Stimulated activated naive CD8-positive, alpha-beta T cell treated with anti-CD3 and anti-CD28 coated beads, Interleukin-15, Interleukin-2, amounts not matched to agents 100 ng/mL and 50 ng/mL, for 24 hours (primary cell): ENCODE results near the gene WFDC10B.
"Not testable (repeated sequence)": the region's sequence is repeated elsewhere in the genome, so short reads cannot be mapped to it uniquely, and the experiment has no call there.

Source experiments
- H3K27ac Mint-ChIP-seq: one replicate; pipeline ENCODE4 v1.8.0; 2021; ENCODE audit warnings: mild to moderate bottlenecking, mixed read lengths
- H3K27me3 Mint-ChIP-seq: one replicate; pipeline ENCODE4 v1.8.0; 2021; ENCODE audit warnings: mixed read lengths
- H3K36me3 Mint-ChIP-seq: one replicate; pipeline ENCODE4 v1.8.0; 2021; ENCODE audit warnings: low read depth, mixed read lengths
- H3K4me1 Mint-ChIP-seq: one replicate; pipeline ENCODE4 v1.8.0; 2021; ENCODE audit warnings: low read depth, mixed read lengths
- H3K4me3 Mint-ChIP-seq: one replicate; pipeline ENCODE4 v1.8.0; 2021; ENCODE audit warnings: mild to moderate bottlenecking, mixed read lengths
- H3K9me3 Mint-ChIP-seq: one replicate; pipeline ENCODE4 v1.8.0; 2021; ENCODE audit warnings: mixed read lengths

Gene WFDC10B

DNA sequence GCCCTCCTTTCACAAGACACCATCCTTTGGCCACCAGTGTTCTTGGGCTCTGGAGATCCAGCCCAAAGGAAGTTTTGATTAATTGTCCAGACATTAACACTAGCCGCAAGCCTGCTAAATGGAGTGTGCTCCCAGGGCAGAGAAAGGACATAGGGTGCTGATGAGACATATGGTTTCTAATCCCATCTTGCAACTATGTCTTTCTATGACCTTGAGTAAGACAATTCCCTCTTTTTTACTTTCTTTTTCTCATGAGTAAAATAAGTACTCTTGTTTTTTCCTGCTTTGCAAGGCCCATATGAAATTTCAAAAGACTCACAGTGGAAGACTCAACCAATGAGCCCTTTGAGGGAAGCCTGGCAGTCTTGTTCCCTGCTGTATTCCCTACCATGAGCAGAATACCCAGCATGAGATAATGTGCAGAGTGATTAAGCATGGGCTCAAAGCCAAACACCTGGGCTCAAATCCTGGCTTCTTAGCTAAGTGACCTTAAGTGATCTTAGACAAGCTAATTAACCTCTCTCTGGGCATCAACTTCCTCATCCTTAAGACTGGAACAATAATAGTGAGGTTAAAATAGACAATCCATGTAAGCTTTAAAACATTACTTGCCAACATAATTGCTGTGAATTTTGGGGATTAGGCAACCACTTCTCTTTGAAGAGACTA lies at the start of gene WFDC10B:
TSS of gene WFDC10B (minus strand) at position 51 of the 669 bp plus-strand sequence. CDS start 19,027 bp downstream, outside the sequence.
- Mint-ChIP-seq H3K4me1 (no peaks in the 10 kb centered on the region), H3K36me3 (no peaks in the 10 kb centered on the region), H3K9me3 (no peaks in the 10 kb centered on the region), H3K27ac (no peak within 1 kb of the TSS), H3K27me3 (peaks cover 38% of the 10 kb centered on the region), H3K4me3 (no peak within 1 kb of the TSS)

DNA sequence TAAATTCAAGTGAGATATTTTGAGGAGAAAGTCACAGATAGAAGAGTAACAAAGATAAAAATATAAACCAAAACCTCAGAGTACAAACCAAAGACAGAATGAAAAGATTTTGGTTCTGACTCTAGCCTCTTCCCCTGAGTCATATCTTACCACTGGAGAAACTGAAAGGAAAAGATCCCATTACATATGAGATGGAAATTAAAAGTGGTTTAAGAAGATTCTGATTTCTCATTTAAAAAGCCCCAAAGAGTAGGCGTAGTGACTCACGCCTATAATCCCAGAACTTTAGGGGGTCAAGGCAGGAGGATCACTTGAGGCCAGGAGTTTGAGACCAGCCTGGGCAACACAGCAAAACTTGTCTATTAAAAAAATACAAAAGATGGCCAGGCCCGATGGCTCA lies 47.9 kb upstream of the WFDC10B start:
- H3K4me3 Mint-ChIP-seq, result peak overlapping the region; percentile 31
- peaks cover 32% of the 10 kb centered on the region for H3K27me3 Mint-ChIP-seq
- H3K36me3 Mint-ChIP-seq, result peaks cover 7% of the 10 kb centered on the region
- peaks cover 33% of the 10 kb centered on the region for H3K4me1 Mint-ChIP-seq
- H3K27ac Mint-ChIP-seq, result peak overlapping the region; percentile 90
- H3K9me3 Mint-ChIP-seq, result peaks cover 9% of the 10 kb centered on the region

GRCh38 chr20:45751721-45752120 lies 46.9 kb upstream of the WFDC10B start:
- Mint-ChIP-seq H3K36me3 (peaks cover 7% of the 10 kb centered on the region), H3K27me3 (peaks cover 42% of the 10 kb centered on the region), H3K9me3 (peaks cover 9% of the 10 kb centered on the region), H3K4me1 (peaks cover 33% of the 10 kb centered on the region), H3K27ac (peak overlapping the region; percentile 90), H3K4me3 (peak overlapping the region; percentile 31)

- Mint-ChIP-seq H3K4me1 (no peaks in the 10 kb centered on the region), H3K27me3 (peaks cover 39% of the 10 kb centered on the region), H3K9me3 (no peaks in the 10 kb centered on the region), H3K4me3 (no peak overlapping the region), H3K36me3 (no peaks in the 10 kb centered on the region), H3K27ac (no peak overlapping the region)
Observed at GRCh38 chr20:45745015-45745414, 40.2 kb upstream of the WFDC10B start.

DNA sequence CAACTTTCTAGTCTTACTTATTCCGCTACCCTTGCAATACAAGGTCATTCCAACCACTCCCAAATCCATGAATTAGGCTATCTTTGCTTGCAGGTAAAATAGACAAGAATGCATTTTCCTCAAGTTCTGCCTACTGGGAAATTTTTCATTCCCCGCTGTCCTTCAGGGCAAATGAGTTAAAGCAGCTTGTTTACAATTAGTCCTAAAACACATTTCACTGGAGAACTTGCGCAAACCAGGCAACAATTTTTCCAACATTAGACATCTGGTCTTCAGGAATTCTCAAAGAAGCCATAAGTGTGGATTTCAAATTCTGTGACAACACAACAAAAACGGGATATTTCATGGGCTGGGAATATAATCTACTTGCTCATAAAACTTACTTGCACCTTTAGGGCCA lies 37.8 kb upstream of the WFDC10B start:
- H3K9me3 Mint-ChIP-seq, result no peaks in the 10 kb centered on the region
- H3K27ac Mint-ChIP-seq, result no peak overlapping the region
- H3K36me3 Mint-ChIP-seq, result no peaks in the 10 kb centered on the region
- peaks cover 30% of the 10 kb centered on the region for H3K27me3 Mint-ChIP-seq
- no peaks in the 10 kb centered on the region for H3K4me1 Mint-ChIP-seq
- no peak overlapping the region for H3K4me3 Mint-ChIP-seq

DNA sequence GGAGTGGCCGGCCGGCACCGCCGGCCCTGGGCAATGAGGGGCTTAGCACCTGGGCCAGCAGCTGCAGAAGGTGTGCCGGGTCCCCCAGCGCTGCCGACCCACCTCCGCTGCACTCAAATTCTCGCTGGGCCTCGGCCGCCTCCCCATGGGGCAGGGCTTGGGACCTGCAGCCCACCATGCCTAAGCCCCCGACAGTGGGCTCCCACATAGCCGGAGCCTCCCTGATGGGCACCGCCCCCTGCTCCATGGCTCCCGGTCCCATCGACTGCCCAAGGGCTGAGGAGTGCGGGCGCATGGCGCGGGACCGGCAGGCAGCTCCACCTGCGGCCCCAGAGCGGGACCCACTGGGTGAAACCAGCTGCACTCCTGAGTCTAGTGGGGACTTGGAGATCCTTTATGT lies 31.2 kb upstream of the WFDC10B start:
- no peaks in the 10 kb centered on the region for H3K4me1 Mint-ChIP-seq

GRCh38 chr20:45735552-45735951 lies 30.7 kb upstream of the WFDC10B start:
- H3K27ac Mint-ChIP-seq, result no peak overlapping the region
- H3K4me1 Mint-ChIP-seq, result no peaks in the 10 kb centered on the region
- H3K27me3 Mint-ChIP-seq, result peaks cover 55% of the 10 kb centered on the region
- H3K4me3 Mint-ChIP-seq, result no peak overlapping the region
- peaks cover 4% of the 10 kb centered on the region for H3K36me3 Mint-ChIP-seq
- peaks cover 22% of the 10 kb centered on the region for H3K9me3 Mint-ChIP-seq

More for the DNA sequence above, 31.2 kb upstream of the WFDC10B start:
- Mint-ChIP-seq H3K4me3 (no peak overlapping the region), H3K36me3 (peaks cover 4% of the 10 kb centered on the region), H3K27ac (no peak overlapping the region), H3K9me3 (peaks cover 20% of the 10 kb centered on the region), H3K27me3 (peaks cover 55% of the 10 kb centered on the region)

DNA sequence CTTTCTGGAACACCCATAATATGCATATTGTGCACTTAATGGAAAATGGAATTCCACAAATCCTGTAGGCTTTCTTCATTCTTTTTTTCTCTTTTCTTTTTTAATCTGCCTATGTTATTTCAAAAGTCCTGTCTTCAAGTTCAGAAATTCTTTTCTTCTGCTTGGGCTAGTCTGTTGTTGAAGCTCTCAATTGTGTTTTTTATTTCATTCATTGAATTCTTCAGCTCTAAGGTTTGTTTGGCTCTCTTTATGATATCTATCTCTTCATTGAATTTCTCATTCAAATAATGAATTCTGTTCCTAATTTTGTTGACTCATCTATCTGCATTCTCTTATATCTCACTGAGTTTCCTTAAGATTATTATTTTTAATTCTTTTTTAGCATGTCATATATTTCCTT lies 27.4 kb upstream of the WFDC10B start:
- Mint-ChIP-seq H3K27me3 (peaks cover 61% of the 10 kb centered on the region), H3K4me3 (no peak overlapping the region), H3K9me3 (peaks cover 22% of the 10 kb centered on the region), H3K36me3 (peaks cover 4% of the 10 kb centered on the region), H3K4me1 (peaks cover 1% of the 10 kb centered on the region), H3K27ac (no peak overlapping the region)

DNA sequence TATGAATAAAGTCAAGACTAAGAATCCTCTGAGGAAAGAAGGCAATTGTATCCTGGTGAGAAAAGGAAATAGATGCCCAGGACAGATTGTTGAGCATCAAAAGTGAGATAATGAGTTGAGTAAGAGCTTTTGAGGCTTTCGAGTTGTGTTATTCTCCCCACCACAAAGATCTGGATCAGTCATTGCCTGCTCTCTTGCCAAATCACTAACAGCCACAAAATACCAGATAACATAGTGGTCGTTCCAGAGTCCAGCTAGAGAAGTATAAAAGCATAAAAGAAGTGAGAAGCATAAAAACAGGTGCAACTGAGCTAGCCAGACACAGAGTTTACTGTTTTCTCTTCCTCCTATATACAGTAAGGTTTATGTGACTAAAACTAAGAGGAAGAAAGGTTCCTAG lies 22.2 kb upstream of the WFDC10B start:
- H3K4me3 Mint-ChIP-seq, result no peak overlapping the region
- H3K9me3 Mint-ChIP-seq, result peaks cover 7% of the 10 kb centered on the region
- H3K4me1 Mint-ChIP-seq, result peaks cover 7% of the 10 kb centered on the region
- peaks cover under 1% of the 10 kb centered on the region for H3K36me3 Mint-ChIP-seq
- peaks cover 67% of the 10 kb centered on the region for H3K27me3 Mint-ChIP-seq
- H3K27ac Mint-ChIP-seq, result no peak overlapping the region

- H3K4me1 Mint-ChIP-seq, result peaks cover 7% of the 10 kb centered on the region
- H3K4me3 Mint-ChIP-seq, result no peak overlapping the region
- H3K9me3 Mint-ChIP-seq, result no peaks in the 10 kb centered on the region
- H3K36me3 Mint-ChIP-seq, result no peaks in the 10 kb centered on the region
- H3K27me3 Mint-ChIP-seq, result peaks cover 59% of the 10 kb centered on the region
- H3K27ac Mint-ChIP-seq, result no peak overlapping the region
Observed at GRCh38 chr20:45725134-45725533, 20.3 kb upstream of the WFDC10B start.

- no peak within 1 kb of the TSS for H3K4me3 Mint-ChIP-seq
- no peak within 1 kb of the TSS for H3K27ac Mint-ChIP-seq
- peaks cover 5% of the 10 kb centered on the region for H3K4me1 Mint-ChIP-seq
- no peaks in the 10 kb centered on the region for H3K36me3 Mint-ChIP-seq
- peaks cover 62% of the 10 kb centered on the region for H3K27me3 Mint-ChIP-seq
- H3K9me3 Mint-ChIP-seq, result peaks cover 3% of the 10 kb centered on the region
Observed at GRCh38 chr20:45722047-45722446, 17.2 kb upstream of the WFDC10B start, which contains the start of gene SPINT4. SPINT4 (plus strand) TSS chr20:45722347; CDS start chr20:45722368, 21 bp downstream.

DNA sequence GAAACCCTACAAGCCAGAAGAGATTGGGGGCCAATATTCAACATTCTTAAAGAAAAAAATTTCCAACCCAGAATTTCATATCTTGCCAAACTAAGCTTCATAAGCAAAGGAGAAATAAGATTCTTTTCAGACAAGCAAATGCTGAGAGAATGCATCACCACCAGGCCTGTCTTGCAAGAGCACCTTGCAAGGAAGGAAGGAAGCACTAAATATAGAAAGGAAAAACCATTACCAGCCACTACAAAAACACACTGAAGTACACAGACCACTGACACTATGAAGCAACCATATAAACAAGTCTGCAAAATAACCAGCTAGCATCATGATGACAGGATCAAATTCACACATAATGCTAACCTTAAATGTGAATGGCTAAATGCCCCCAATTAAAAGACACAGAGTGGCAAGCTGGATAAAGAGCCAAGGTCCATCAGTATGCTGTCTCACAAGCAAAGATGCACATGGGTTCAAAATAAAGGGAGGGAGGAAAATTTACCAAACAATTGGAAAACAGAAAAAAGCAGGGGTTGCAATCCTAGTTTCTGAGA lies 11.4 kb upstream of the WFDC10B start:
- Mint-ChIP-seq H3K27me3 (peaks cover 46% of the 10 kb centered on the region), H3K4me1 (peaks cover 15% of the 10 kb centered on the region)
- H3K4me3 Mint-ChIP-seq, H3K27ac Mint-ChIP-seq, H3K9me3 Mint-ChIP-seq, H3K36me3 Mint-ChIP-seq: not testable (repeated sequence)

- H3K27ac Mint-ChIP-seq, result no peak within 1 kb of the TSS
- no peaks in the 10 kb centered on the region for H3K36me3 Mint-ChIP-seq
- no peaks in the 10 kb centered on the region for H3K4me1 Mint-ChIP-seq
- no peaks in the 10 kb centered on the region for H3K9me3 Mint-ChIP-seq
- peaks cover 27% of the 10 kb centered on the region for H3K27me3 Mint-ChIP-seq
- H3K4me3 Mint-ChIP-seq, result no peak within 1 kb of the TSS
Observed at GRCh38 chr20:45701873-45702272, 2.9 kb downstream of the WFDC10B start, which contains the start of gene WFDC13. WFDC13 (plus strand) TSS chr20:45702038; CDS start chr20:45702124, 86 bp downstream.

GRCh38 chr20:45701104-45701503 lies 3.7 kb downstream of the WFDC10B start:
- no peaks in the 10 kb centered on the region for H3K4me1 Mint-ChIP-seq
- no peaks in the 10 kb centered on the region for H3K9me3 Mint-ChIP-seq
- H3K36me3 Mint-ChIP-seq, result no peaks in the 10 kb centered on the region
- peaks cover 32% of the 10 kb centered on the region for H3K27me3 Mint-ChIP-seq
- no peak overlapping the region for H3K4me3 Mint-ChIP-seq
- no peak overlapping the region for H3K27ac Mint-ChIP-seq

GRCh38 chr20:45695496-45695895 lies 9.3 kb downstream of the WFDC10B start:
- no peaks in the 10 kb centered on the region for H3K4me1 Mint-ChIP-seq
- no peak overlapping the region for H3K27ac Mint-ChIP-seq
- H3K4me3 Mint-ChIP-seq, result no peak overlapping the region
- no peaks in the 10 kb centered on the region for H3K36me3 Mint-ChIP-seq
- no peaks in the 10 kb centered on the region for H3K9me3 Mint-ChIP-seq
- H3K27me3 Mint-ChIP-seq, result peaks cover 44% of the 10 kb centered on the region

DNA sequence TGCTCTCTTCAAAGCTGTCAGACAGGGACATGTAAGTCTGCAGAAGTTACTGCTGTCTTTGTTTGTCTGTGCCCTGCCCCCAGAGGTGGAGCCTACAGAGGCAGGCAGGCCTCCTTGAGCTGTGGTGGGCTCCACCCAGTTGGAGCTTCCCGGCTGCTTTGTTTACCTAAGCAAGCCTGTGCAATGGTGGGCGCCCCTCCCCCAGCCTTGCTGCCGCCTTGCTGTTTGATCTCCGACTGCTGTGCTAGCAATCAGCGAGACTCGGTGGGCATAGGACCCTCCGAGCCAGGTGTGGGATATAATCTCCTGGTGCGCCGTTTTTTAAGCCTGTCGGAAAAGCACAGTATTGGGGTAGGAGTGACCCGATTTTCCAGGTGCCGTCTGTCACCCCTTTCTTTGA lies 11.5 kb downstream of the WFDC10B start:
- peaks cover 46% of the 10 kb centered on the region for H3K27me3 Mint-ChIP-seq
- not testable (repeated sequence) for H3K9me3 Mint-ChIP-seq, H3K4me3 Mint-ChIP-seq, H3K36me3 Mint-ChIP-seq, H3K27ac Mint-ChIP-seq, H3K4me1 Mint-ChIP-seq
